Measurements from ENCODE around the gene SLX4IP. TPM values are rescaled to one million over a fixed set of nuclear protein-coding genes. Genes with fewer than 3 reads are reported as not detected.

SLX4IP gene
- total and polyA plus RNA-seq, 2 donors (not counting 1 experiment from before 2014, with no cell fraction given) = 2.0 to 8.1 TPM

- no peak overlapping the region for H3K9ac ChIP-seq (ENCODE audit: low read length)
- H3K9me3 Mint-ChIP-seq (ENCODE audit: insufficient read depth) = no peaks in the 10 kb centered on the region
- peaks cover 10% of the 10 kb centered on the region for H3K4me1 Mint-ChIP-seq
- H3K79me2 ChIP-seq (ENCODE audit: control insufficient read depth, insufficient read depth, low read length) = peaks cover 10% of the 10 kb centered on the region
- 97% methylated on average over 3 of the region's 4 CpGs for WGBS (ENCODE audit: insufficient coverage)
- ATAC-seq (ENCODE audit: low read depth) = no peak
- H3K9me3 ChIP-seq (ENCODE audit: control extremely low read depth in 1 of 3, control insufficient read depth in 2 of 3, insufficient read depth in 1 of 3, low read length in 2 of 3) = no peaks in the 10 kb centered on the region
- no peaks in the 10 kb centered on the region for H3K27me3 ChIP-seq (replicated peaks in 1 of 4; ENCODE audit: control extremely low read depth in 1 of 4, control insufficient read depth in 3 of 4, insufficient read depth in 4 of 4, low read length in 3 of 4)
- H2AFZ ChIP-seq (ENCODE audit: insufficient read depth, low read depth, low read length, poor library complexity, severe bottlenecking) = no peak overlapping the region
- H3K27me3 Mint-ChIP-seq = no peaks in the 10 kb centered on the region
- intact Hi-C loops (cut with micrococcal nuclease) = no loop called here
- H3K27ac ChIP-seq (ENCODE audit: low read length in 2 of 2) = no peak overlapping the region
- TF ChIP-seq EZH2 (IDR thresholded peaks at IDR 0.05; ENCODE audit: borderline replicate concordance, insufficient read depth, low read depth, low read length, poor library complexity, severe bottlenecking) (no peak), CTCF (IDR thresholded peaks at IDR 0.05) (no peak)
- POLR2A ChIA-PET = no interaction called here
- no peak for DNase-seq
- H3K4me2 ChIP-seq (replicated peaks; ENCODE audit: low read depth, low read length, poor library complexity, severe bottlenecking) = no peak overlapping the region
- no peaks in the 10 kb centered on the region for H3K36me3 ChIP-seq (replicated peaks in 1 of 2; ENCODE audit: control extremely low read depth in 1 of 2, control insufficient read depth in 1 of 2, extremely low read depth in 1 of 2, insufficient read depth in 2 of 2, low read length in 1 of 2)
- H3K4me3 ChIP-seq (ENCODE audit: control extremely low read depth in 1 of 5, extremely low read depth in 1 of 5, insufficient read depth in 1 of 5, low read depth in 2 of 5, low read length in 4 of 5) = no peak overlapping the region
- no peak overlapping the region for H3K27ac Mint-ChIP-seq
- no peak overlapping the region for H3K4me3 Mint-ChIP-seq
- CTCF ChIA-PET = no interaction called here
- no peaks in the 10 kb centered on the region for H4K20me1 ChIP-seq (ENCODE audit: control insufficient read depth, insufficient read depth, low read length, poor library complexity, severe bottlenecking)
- H3K4me1 ChIP-seq (ENCODE audit: control insufficient read depth in 2 of 2, insufficient read depth in 2 of 2, low read length in 2 of 2) = peaks cover 3 to 4% of the 10 kb centered on the region in 2 donors
Measured at GRCh38 chr20:10508060-10508459, 73.0 kb downstream of the SLX4IP start.

GRCh38 chr20:10508468-10509251, 73.6 kb downstream of the SLX4IP start:
- 46% methylated on average over 3 of the region's 8 CpGs for WGBS (ENCODE audit: insufficient coverage)
- Histone ChIP-seq H2AFZ (ENCODE audit: insufficient read depth, low read depth, low read length, poor library complexity, severe bottlenecking) (no peak overlapping the region), H3K4me1 (ENCODE audit: control insufficient read depth in 2 of 2, insufficient read depth in 2 of 2, low read length in 2 of 2) (peaks cover 3 to 4% of the 10 kb centered on the region in 2 donors), H3K27ac (ENCODE audit: low read length in 2 of 2) (no peak overlapping the region), H3K9me3 (ENCODE audit: control extremely low read depth in 1 of 3, control insufficient read depth in 2 of 3, insufficient read depth in 1 of 3, low read length in 2 of 3) (no peaks in the 10 kb centered on the region), H3K79me2 (ENCODE audit: control insufficient read depth, insufficient read depth, low read length) (peaks cover 9% of the 10 kb centered on the region), H3K36me3 (replicated peaks in 1 of 2; ENCODE audit: control extremely low read depth in 1 of 2, control insufficient read depth in 1 of 2, extremely low read depth in 1 of 2, insufficient read depth in 2 of 2, low read length in 1 of 2) (no peaks in the 10 kb centered on the region), H3K9ac (ENCODE audit: low read length) (no peak overlapping the region), H3K4me3 (ENCODE audit: control extremely low read depth in 1 of 5, extremely low read depth in 1 of 5, insufficient read depth in 1 of 5, low read depth in 2 of 5, low read length in 4 of 5) (no peak overlapping the region), H3K27me3 (replicated peaks in 1 of 4; ENCODE audit: control extremely low read depth in 1 of 4, control insufficient read depth in 3 of 4, insufficient read depth in 4 of 4, low read length in 3 of 4) (no peaks in the 10 kb centered on the region), H4K20me1 (ENCODE audit: control insufficient read depth, insufficient read depth, low read length, poor library complexity, severe bottlenecking) (no peaks in the 10 kb centered on the region), H3K4me2 (replicated peaks; ENCODE audit: low read depth, low read length, poor library complexity, severe bottlenecking) (no peak overlapping the region)
- no peak for TF ChIP-seq EZH2 (IDR thresholded peaks at IDR 0.05; ENCODE audit: borderline replicate concordance, insufficient read depth, low read depth, low read length, poor library complexity, severe bottlenecking)
- no peak for TF ChIP-seq CTCF (IDR thresholded peaks at IDR 0.05)
- CTCF ChIA-PET = no interaction called here
- DNase-seq (no peak), ATAC-seq (ENCODE audit: low read depth) (no peak)
- Mint-ChIP-seq H3K4me3 (no peak overlapping the region), H3K9me3 (ENCODE audit: insufficient read depth) (no peaks in the 10 kb centered on the region), H3K27me3 (no peaks in the 10 kb centered on the region), H3K27ac (no peak overlapping the region), H3K4me1 (peaks cover 10% of the 10 kb centered on the region)
- intact Hi-C loops (cut with micrococcal nuclease) = no loop called here
- POLR2A ChIA-PET = no interaction called here

Data from B cell (primary cell).